ENCODE data around the gene TGM2. TPM values are rescaled to one million over a fixed set of nuclear protein-coding genes. Genes with fewer than 3 reads are reported as not detected.

Gene TGM2
- polyA plus RNA-seq, 1 donor (not counting 4 experiments of a cell fraction or from before 2014, with no cell fraction given): 18.7 TPM

DNA sequence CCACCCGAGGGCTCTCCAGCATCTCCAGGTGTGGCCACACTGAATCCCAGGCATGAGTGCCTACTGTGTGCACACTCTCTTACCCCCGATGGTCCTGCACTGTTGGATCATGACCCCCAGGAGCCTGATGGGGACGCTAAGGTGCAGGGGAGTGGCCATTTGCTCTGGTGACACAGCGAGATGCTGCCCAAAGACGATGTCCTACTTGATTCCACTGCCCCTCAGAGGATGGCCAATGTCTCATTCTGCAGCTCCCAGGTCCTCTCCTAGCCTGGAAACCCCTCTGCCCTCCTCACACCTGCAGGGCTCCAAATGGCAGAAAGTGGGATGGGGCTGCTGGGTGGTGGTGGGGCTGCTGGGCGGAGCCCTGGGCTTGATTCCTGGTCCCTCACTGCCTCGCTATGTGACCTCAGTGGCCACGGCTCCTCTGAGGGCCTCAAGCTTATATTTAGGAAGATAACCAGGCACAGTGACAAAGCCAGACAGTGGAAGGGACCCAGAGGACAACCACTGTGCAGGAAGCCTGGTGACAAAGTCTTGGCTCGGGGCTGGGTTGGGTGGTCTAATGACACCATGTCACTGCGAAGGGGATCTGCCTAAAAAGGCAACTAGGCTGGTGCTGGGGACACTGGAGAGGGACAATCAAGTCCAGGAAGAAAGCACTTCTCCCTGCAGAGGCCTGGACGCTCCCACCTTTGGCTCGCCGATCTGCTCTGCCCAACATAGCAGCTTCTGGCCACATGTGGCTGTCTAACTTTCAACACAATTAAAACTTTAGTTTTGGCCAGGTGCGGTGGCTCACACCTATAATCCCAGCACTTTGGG lies 28.4 kb downstream of the TGM2 start:
- DNase-seq (ENCODE audit: low read depth, low spot score) (no peak), FAIRE-seq (no peak)
- no peaks in the 10 kb centered on the region for H3K79me2 ChIP-seq (ENCODE audit: control insufficient read depth, insufficient read depth, low read length)
- no peaks in the 10 kb centered on the region for H3K9me1 ChIP-seq (ENCODE audit: control insufficient read depth, extremely low read depth, insufficient read depth, low read length)
- no peak overlapping the region for H3K9ac ChIP-seq (ENCODE audit: control insufficient read depth, extremely low read depth, insufficient read depth, low read length)
- peaks cover 8% of the 10 kb centered on the region for H3K4me1 ChIP-seq (ENCODE audit: control insufficient read depth, extremely low read depth, insufficient read depth, low read length)
- H3K27me3 ChIP-seq (ENCODE audit: control insufficient read depth, extremely low read depth, insufficient read depth, low read length): no peaks in the 10 kb centered on the region
- no peak overlapping the region for H3K4me2 ChIP-seq (ENCODE audit: control insufficient read depth, extremely low read depth, insufficient read depth, low read depth, low read length)
- TF ChIP-seq EZH2 (IDR thresholded peaks at IDR 0.05; ENCODE audit: low read length): no peak
- TF ChIP-seq, protein P1, sequence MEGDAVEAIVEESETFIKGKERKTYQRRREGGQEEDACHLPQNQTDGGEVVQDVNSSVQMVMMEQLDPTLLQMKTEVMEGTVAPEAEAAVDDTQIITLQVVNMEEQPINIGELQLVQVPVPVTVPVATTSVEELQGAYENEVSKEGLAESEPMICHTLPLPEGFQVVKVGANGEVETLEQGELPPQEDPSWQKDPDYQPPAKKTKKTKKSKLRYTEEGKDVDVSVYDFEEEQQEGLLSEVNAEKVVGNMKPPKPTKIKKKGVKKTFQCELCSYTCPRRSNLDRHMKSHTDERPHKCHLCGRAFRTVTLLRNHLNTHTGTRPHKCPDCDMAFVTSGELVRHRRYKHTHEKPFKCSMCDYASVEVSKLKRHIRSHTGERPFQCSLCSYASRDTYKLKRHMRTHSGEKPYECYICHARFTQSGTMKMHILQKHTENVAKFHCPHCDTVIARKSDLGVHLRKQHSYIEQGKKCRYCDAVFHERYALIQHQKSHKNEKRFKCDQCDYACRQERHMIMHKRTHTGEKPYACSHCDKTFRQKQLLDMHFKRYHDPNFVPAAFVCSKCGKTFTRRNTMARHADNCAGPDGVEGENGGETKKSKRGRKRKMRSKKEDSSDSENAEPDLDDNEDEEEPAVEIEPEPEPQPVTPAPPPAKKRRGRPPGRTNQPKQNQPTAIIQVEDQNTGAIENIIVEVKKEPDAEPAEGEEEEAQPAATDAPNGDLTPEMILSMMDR (optimal IDR thresholded peaks at IDR 0.05 in 1 of 3, IDR thresholded peaks at IDR 0.05 in 1 of 3, conservative IDR thresholded peaks at IDR 0.05 in 1 of 3; ENCODE audit: extremely low read depth in 1 of 3, insufficient read depth in 2 of 3, low read length in 3 of 3): no peak
- peaks cover 0 to 2% of the 10 kb centered on the region in 2 experiments for H3K36me3 ChIP-seq (ENCODE audit: control insufficient read depth in 2 of 2, extremely low read depth in 1 of 2, insufficient read depth in 2 of 2, low read length in 2 of 2)
- dilution Hi-C loops (cut with MboI; ENCODE audit: extremely low pct_ligation_motif_present, low sequenced_read_pairs): no loop called here
- no peak overlapping the region for H3K27ac ChIP-seq (ENCODE audit: control insufficient read depth, insufficient read depth, low read length)
- H4K20me1 ChIP-seq (ENCODE audit: control insufficient read depth, extremely low read depth, insufficient read depth, low read length): no peaks in the 10 kb centered on the region
- no peak overlapping the region for H2AFZ ChIP-seq (ENCODE audit: control insufficient read depth, low read length)
- H3K9me3 ChIP-seq (ENCODE audit: control insufficient read depth, low read depth, low read length): no peaks in the 10 kb centered on the region
- no peak overlapping the region for H3K4me3 ChIP-seq (ENCODE audit: control insufficient read depth in 2 of 3, extremely low read depth in 1 of 3, insufficient read depth in 2 of 3, low read depth in 1 of 3, low read length in 3 of 3)

DNA sequence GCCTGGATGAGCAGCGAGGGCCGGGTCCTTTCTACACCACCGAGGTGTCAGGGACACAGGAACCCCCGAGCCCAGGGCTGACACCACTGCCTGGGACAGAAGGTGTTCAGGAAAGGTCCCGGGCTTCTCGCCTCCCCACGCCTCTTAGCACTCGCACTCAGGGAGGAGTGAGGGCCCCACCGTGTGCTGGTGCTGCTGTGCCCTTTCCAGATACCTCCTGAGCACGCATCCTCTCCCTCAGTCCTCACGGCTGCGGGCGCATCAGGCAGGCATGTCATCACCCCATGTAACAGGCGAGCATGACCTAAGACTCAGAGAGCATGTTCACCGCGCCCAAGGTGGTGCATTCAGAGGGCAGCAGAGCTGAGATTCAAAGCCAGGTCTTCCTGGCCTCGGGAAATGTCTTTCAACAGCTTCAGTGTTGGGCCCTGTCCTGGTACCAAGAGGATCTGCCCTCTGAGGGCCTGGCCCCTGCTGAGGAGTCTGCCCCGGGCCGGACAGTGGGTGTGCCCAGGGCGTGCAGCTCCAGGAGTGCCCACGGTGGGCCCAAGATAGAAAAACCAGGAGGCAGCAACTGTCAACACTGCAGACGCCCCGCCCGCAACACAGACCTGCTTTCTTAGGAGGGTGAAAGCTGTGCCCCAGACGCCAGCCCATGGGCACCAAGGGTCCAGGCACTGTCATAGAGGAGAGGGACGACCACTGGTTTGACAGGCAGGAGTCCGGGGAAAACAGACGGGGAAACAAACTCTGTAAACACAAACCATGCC lies 29.2 kb downstream of the TGM2 start:
- Histone ChIP-seq H3K9me1 (ENCODE audit: control insufficient read depth, extremely low read depth, insufficient read depth, low read length) (no peaks in the 10 kb centered on the region), H3K79me2 (ENCODE audit: control insufficient read depth, insufficient read depth, low read length) (no peaks in the 10 kb centered on the region), H3K9ac (ENCODE audit: control insufficient read depth, extremely low read depth, insufficient read depth, low read length) (no peak overlapping the region), H3K4me2 (ENCODE audit: control insufficient read depth, extremely low read depth, insufficient read depth, low read depth, low read length) (no peak overlapping the region), H3K4me3 (ENCODE audit: control insufficient read depth in 2 of 3, extremely low read depth in 1 of 3, insufficient read depth in 2 of 3, low read depth in 1 of 3, low read length in 3 of 3) (no peak overlapping the region), H2AFZ (ENCODE audit: control insufficient read depth, low read length) (no peak overlapping the region), H4K20me1 (ENCODE audit: control insufficient read depth, extremely low read depth, insufficient read depth, low read length) (no peaks in the 10 kb centered on the region), H3K27me3 (ENCODE audit: control insufficient read depth, extremely low read depth, insufficient read depth, low read length) (no peaks in the 10 kb centered on the region), H3K27ac (ENCODE audit: control insufficient read depth, insufficient read depth, low read length) (no peak overlapping the region), H3K36me3 (ENCODE audit: control insufficient read depth in 2 of 2, extremely low read depth in 1 of 2, insufficient read depth in 2 of 2, low read length in 2 of 2) (peaks cover 0 to 2% of the 10 kb centered on the region in 2 experiments), H3K9me3 (ENCODE audit: control insufficient read depth, low read depth, low read length) (no peaks in the 10 kb centered on the region), H3K4me1 (ENCODE audit: control insufficient read depth, extremely low read depth, insufficient read depth, low read length) (peaks cover 13% of the 10 kb centered on the region)
- dilution Hi-C loops (cut with MboI; ENCODE audit: extremely low pct_ligation_motif_present, low sequenced_read_pairs): no loop called here
- no peak for DNase-seq (ENCODE audit: low read depth, low spot score)
- TF ChIP-seq, protein P1 (optimal IDR thresholded peaks at IDR 0.05 in 1 of 3, IDR thresholded peaks at IDR 0.05 in 1 of 3, conservative IDR thresholded peaks at IDR 0.05 in 1 of 3; ENCODE audit: extremely low read depth in 1 of 3, insufficient read depth in 2 of 3, low read length in 3 of 3): no peak
- TF ChIP-seq EZH2 (IDR thresholded peaks at IDR 0.05; ENCODE audit: low read length): no peak
- FAIRE-seq: no peak
